OCI-LY3 (cell line): Measurements from ENCODE around the gene CHML.

Source experiments
- H2AFZ ChIP-seq: fragments of 200-600, 300-600 bp; shearing (Covaris generic); 2 replicates; pipeline ENCODE4 v1.6.0; 2014; ENCODE audit warnings: antibody characterized with exemption, low read depth, low read length
- H3K27ac ChIP-seq: fragments of 200-600, 300-600 bp; sonication (generic); 2 replicates; pipeline ENCODE4 v1.5.1; 2014; ENCODE audit warnings: mild to moderate bottlenecking, low read length, moderate library complexity, mixed read lengths
- H3K27me3 ChIP-seq: fragments of 200-600, 300-600 bp; sonication (generic); 2 replicates; pipeline ENCODE4 v1.6.1; 2014; ENCODE audit warnings: low read depth, low read length, mixed read lengths
- H3K36me3 ChIP-seq: fragments of 200-600, 300-600 bp; sonication (generic); replicated peaks from 2 replicates; pipeline ENCODE3; 2014; ENCODE audit warnings: low read depth, low read length, mixed read lengths
- H3K4me1 ChIP-seq: fragments of 300-600, 200-600 bp; sonication (generic); 2 replicates; pipeline ENCODE4 v1.6.1; 2014; ENCODE audit warnings: low read length, mixed read lengths
- H3K4me2 ChIP-seq: fragments of 200-600, 300-600 bp; sonication (generic); 2 replicates; pipeline ENCODE4 v1.6.1; 2014; ENCODE audit warnings: low read length, mixed read lengths
- H3K4me3 ChIP-seq: fragments of 300-600, 200-600 bp; sonication (generic); 2 replicates; pipeline ENCODE4 v1.5.1; 2014; ENCODE audit warnings: antibody characterized with exemption, mild to moderate bottlenecking, low read length, moderate library complexity
- H3K79me2 ChIP-seq: fragments of 300-600, 200-600 bp; shearing (Covaris generic); 2 replicates; pipeline ENCODE4 v1.6.1; 2014; ENCODE audit warnings: mild to moderate bottlenecking, low read length, mixed read lengths
- H3K9ac ChIP-seq: fragments of 300-600, 200-600 bp; shearing (Covaris generic); 2 replicates; pipeline ENCODE4 v1.6.0; 2014; ENCODE audit warnings: mild to moderate bottlenecking, low read length, moderate library complexity
- H3K9me3 ChIP-seq: fragments of 200-600, 300-600 bp; shearing (Covaris generic); 2 replicates; pipeline ENCODE4 v1.6.1; 2014; ENCODE audit warnings: low read length, mixed read lengths; ENCODE audit not compliant: insufficient read depth
- H4K20me1 ChIP-seq: fragments of 200-600, 300-600 bp; sonication (generic); 2 replicates; pipeline ENCODE4 v1.6.1; 2016; ENCODE audit warnings: low read length, mixed read lengths; ENCODE audit not compliant: insufficient read depth
- EZH2phosphoT487 ChIP-seq: fragments of 200-600 bp; shearing (Covaris generic); IDR thresholded peaks from 2 replicates; pipeline ENCODE4 v1.6.1; 2018; ENCODE audit warnings: antibody characterized with exemption, mixed run types, low read depth
- TF ChIP-seq, protein P1 (sequence below): fragments of 200-600, 300-600 bp; sonication (generic); IDR thresholded peaks from 2 replicates; pipeline ENCODE4 v1.5.1; 2014; ENCODE audit warnings: antibody characterized with exemption, low read length, low read depth

Gene CHML

DNA sequence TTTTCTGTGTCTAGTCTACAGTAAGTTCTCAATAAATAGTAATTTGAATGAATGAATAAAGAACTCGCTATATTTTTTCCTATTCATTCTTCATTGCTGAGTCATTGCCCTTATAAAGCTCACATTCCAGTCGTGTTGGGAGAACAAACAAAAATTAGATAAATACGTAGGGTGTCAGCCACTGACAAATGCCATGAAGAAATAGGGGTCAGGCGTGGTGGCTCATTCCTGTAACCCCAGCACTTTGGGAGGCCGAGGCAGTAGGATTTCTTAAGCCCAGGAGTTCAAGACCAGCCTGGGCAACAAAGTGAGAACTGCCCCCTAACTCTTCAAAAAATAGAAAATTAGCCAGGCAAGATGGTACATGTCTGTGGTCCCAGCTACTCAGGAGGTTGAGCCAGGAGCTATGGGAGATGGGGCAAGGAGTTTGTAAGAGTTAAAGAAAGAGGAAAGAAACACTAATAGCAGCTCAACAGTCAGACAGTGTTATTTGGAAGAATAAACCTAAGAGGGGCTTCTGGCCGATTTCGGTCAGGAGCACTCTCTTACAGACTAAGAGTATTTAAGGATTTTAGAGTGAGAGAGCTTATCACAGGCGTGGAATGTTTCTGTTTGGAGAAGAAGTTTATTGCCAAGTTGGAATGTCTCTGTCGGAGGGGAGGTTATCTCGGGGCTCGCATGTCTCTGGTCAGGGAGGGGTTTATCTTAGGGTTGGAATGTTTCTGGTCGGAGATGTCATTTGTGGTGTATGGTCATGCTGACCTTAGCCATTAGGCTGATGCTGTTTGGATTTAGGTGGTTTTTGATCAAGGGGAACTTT, 1.8 kb upstream of the CHML start:
- H3K4me3 ChIP-seq = no peak overlapping the region
- no peak overlapping the region for H3K4me2 ChIP-seq
- no peaks in the 10 kb centered on the region for H3K9me3 ChIP-seq
- no peak overlapping the region for H2AFZ ChIP-seq
- no peaks in the 10 kb centered on the region for H4K20me1 ChIP-seq
- H3K9ac ChIP-seq = no peak overlapping the region
- TF ChIP-seq EZH2phosphoT487 = no peak
- TF ChIP-seq, protein P1, sequence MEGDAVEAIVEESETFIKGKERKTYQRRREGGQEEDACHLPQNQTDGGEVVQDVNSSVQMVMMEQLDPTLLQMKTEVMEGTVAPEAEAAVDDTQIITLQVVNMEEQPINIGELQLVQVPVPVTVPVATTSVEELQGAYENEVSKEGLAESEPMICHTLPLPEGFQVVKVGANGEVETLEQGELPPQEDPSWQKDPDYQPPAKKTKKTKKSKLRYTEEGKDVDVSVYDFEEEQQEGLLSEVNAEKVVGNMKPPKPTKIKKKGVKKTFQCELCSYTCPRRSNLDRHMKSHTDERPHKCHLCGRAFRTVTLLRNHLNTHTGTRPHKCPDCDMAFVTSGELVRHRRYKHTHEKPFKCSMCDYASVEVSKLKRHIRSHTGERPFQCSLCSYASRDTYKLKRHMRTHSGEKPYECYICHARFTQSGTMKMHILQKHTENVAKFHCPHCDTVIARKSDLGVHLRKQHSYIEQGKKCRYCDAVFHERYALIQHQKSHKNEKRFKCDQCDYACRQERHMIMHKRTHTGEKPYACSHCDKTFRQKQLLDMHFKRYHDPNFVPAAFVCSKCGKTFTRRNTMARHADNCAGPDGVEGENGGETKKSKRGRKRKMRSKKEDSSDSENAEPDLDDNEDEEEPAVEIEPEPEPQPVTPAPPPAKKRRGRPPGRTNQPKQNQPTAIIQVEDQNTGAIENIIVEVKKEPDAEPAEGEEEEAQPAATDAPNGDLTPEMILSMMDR = no peak
- H3K36me3 ChIP-seq = peaks cover 13% of the 10 kb centered on the region
- no peaks in the 10 kb centered on the region for H3K27me3 ChIP-seq
- H3K79me2 ChIP-seq = peaks cover 28% of the 10 kb centered on the region
- H3K27ac ChIP-seq = no peak overlapping the region
- peaks cover 22% of the 10 kb centered on the region for H3K4me1 ChIP-seq

DNA sequence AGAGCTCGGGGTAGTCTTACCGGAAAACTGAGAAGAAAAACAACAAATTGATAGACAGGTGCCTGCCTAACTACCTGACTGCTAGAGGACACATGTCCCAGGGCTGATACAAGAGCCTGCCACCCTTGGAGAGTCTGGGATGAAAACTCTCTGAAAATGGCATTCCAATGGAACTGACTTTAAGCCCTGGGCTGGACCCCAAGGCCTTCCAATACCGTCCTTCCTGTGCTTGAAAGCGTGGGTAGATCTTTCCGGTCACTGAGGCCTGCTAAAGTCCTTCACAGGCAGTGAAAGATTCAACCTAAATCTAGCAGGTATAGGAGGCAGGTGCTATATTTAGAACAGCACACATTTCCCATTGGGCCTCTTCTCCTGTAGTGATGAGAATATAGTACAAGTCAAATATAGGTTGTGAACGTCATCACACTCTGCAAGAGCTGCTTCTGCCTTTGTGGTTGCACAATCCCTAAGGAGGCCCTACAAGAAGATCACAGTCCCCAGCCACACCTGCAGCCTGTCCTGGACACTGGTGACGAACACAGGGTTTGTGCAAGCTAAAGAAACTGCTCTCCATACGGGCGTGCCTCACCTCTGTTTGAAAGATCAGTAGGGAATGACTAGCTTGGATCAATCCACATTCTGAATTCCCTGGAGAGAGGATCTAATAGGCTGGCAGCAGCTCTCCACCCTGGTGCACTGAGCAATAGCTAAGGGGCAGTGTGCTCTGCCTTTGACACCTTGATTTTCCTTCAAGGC, 876 bp upstream of the CHML start:
- Histone ChIP-seq H4K20me1 (no peaks in the 10 kb centered on the region), H3K27ac (peak overlapping the region; percentile 1; the same call in 1 of the 2 replicates), H3K4me2 (peak overlapping the region; percentile 77), H3K4me1 (peaks cover 31% of the 10 kb centered on the region), H3K9me3 (no peaks in the 10 kb centered on the region), H3K79me2 (peaks cover 36% of the 10 kb centered on the region), H3K4me3 (peak overlapping the region; percentile 96), H3K9ac (peak overlapping the region; percentile 67), H2AFZ (peak overlapping the region; percentile 82), H3K36me3 (peaks cover 16% of the 10 kb centered on the region), H3K27me3 (no peaks in the 10 kb centered on the region)
- TF ChIP-seq, protein P1 = no peak
- no peak for TF ChIP-seq EZH2phosphoT487

DNA sequence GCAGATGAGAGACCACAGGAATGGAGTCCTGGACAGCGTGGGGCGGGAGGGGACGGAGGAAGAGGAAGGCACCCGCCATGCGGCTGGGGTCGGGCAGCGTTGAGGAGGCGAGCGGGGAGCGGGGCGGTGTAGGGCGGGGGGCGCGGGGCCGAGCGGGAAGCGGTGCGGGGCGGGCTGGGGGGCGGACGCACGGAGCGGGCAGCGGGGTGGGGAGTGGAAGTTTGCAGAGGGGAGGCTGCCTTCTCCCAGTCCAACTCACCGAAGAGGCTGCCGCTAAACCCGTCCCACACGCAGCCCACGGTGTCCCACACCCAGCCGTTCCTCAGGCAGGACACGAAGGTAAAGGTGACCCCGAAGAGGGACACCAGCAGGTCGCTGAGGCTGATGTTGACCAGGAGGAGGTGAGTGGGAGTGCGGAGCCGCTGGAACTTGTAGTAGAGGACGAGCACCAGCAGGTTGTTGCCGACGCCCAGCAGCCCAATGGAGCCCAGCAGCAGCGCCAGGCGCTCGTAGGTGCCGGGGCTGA, 483 bp downstream of the CHML start:
- Histone ChIP-seq H4K20me1 (no peaks in the 10 kb centered on the region), H3K9me3 (no peaks in the 10 kb centered on the region), H3K36me3 (peaks cover 25% of the 10 kb centered on the region), H3K4me3 (peak overlapping the region; percentile 96), H3K27ac (peak overlapping the region; percentile 54), H3K4me2 (peak overlapping the region; percentile 88), H3K27me3 (no peaks in the 10 kb centered on the region), H2AFZ (peak overlapping the region; percentile 78), H3K9ac (peak overlapping the region; percentile 96), H3K4me1 (peaks cover 41% of the 10 kb centered on the region), H3K79me2 (peaks cover 46% of the 10 kb centered on the region)
- TF ChIP-seq, protein P1 = no peak
- TF ChIP-seq EZH2phosphoT487 = no peak
